HG03196 (cell line): ENCODE measurements around the gene C16orf82.

Source experiments
- ATAC-seq: cut with Tn5 transposase; IDR thresholded peaks from one replicate; pipeline ENCODE4 v1.9.1; 2021; ENCODE audit not compliant: unreplicated experiment

Gene C16orf82

DNA sequence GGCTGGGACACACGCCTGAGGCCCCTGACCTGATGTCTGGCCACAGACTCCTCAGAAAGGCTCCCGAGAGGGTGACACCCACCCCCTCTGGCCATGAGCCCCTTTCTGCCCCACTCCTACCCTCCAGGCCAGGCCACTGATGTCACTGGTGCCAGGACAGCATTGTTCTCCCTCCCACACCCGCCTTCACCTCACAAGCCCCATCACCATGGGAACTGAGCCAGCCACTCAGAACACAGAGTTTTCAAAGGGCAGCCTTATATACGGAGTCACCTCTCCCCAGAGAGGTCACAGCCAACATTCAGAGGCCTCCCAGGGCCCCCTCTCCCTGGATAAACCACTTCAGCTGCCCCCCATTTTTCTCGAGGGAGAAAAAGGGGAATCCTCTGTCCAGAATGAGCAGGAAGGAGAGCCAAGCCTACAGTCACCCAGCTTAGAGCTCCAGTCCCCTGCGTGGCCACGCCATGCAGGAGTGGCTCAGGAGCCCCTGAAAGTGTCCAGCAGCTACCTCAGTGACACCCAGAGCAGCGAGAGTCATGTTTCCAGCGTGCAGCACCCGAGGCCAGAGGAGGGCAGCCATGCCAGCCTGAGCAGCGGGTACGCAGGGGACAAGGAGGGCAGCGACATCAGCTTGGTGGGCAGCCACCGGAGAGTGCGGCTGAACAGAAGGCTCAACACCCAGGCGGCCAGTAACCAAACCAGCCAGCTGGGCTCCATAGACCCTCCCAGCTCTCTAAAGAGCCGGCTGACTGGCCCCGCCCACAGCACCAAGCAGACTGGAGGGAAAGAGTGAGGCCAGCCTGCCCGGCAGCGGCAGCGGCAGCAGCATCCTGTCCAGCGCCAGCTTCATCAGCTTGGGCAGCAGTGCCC is at the start of gene C16orf82:
C16orf82 (plus strand) TSS at position 260 of the 870 bp plus-strand sequence.
- no peak for ATAC-seq

GRCh38 chr16:27020031-27020430 is 46.7 kb upstream of the C16orf82 start:
- ATAC-seq = no peak

DNA sequence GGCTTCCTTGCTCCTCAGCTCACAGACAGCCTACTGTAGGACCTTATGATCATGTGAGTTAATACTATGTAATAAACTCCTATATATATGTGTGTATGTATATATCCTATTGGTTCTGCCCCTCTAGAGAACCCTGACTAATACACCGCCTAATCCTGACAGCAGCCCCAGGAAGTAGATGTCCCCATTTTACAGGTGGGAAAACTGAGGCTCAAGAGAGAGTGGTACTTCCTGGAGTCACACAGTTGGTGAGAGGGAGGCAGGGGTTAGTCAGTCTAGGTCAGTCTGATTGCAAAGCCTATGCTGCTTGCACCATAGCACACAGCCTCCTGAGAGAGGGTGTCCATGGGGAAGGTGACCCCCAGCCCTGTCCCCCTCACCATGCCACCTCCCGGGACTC is 42.7 kb upstream of the C16orf82 start:
- no peak for ATAC-seq

- ATAC-seq = no peak
These were observed 41.1 kb upstream of the C16orf82 start for GRCh38 chr16:27025581-27025980.

DNA sequence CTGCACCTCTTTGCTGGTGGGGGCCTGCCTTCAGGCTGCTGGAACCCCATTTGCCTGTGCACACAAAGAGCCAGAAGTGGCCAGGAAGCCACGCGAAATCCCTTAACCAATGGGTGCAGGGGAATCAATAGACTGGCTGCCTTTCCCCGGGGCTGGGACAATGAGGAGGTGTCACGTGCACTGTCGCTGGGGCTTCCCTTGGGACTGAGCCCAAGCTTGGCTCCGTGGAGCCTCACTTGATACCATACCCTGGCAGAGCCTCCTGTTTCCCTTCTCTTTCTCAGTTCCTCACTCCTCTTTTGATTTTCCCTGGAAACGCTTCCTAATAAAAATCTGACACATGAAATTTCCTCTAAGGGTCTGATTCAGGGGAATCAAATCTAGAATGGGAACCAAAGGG is 38.8 kb upstream of the C16orf82 start:
- no peak for ATAC-seq

- ATAC-seq = no peak
These were observed 38.1 kb upstream of the C16orf82 start for GRCh38 chr16:27028591-27029110.

GRCh38 chr16:27029525-27029924 is 37.2 kb upstream of the C16orf82 start:
- ATAC-seq = no peak

GRCh38 chr16:27033281-27033979 is 33.3 kb upstream of the C16orf82 start:
- no peak for ATAC-seq

GRCh38 chr16:27040732-27041131 is 26.0 kb upstream of the C16orf82 start:
- no peak for ATAC-seq

DNA sequence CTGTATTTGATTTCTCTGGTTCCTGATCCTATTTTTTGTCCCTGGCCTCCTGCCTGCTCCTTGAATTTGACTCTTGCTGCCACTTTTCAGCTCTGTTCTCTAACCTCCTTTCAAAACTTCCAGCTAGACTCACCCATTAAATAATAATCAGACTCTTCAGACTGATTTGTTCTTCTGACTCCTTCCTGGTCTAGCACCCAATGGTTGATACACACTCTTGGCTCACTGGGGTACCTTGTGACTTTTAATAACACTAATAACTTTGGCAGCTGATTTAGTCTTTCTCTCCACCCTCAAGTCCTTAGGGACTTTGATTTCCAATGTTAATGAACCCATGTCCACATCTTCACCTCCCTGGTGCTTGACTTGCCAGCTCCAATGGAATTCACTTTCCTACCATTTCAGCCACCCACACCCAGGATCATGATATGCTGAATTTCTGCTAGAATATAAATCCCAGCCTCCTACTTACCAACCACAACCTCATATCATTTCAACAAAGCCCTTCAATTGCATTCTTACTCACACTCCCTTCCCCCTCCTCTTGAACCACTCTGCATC is 19.7 kb upstream of the C16orf82 start:
- no peak for ATAC-seq

DNA sequence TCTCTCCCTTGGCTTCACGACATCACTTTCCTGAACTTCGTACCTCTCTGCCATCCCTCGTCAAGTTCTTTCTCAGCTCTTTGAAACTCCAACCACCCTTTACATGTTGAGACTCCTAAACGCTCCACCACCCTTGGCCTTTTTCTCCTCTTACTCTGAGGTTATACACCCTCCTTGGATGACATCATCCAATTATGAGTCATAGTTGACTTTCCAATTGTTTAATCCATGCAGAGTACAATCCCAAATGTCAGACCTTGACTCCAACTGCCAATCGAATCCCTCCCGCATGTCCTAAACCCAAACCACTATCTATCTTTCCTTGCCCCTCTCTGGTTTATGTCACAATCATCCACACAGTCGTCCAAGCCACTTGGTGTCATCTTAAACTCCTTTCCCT is 18.4 kb upstream of the C16orf82 start:
- no peak for ATAC-seq

- ATAC-seq = no peak
These were observed 17.6 kb upstream of the C16orf82 start for GRCh38 chr16:27049117-27049516.

DNA sequence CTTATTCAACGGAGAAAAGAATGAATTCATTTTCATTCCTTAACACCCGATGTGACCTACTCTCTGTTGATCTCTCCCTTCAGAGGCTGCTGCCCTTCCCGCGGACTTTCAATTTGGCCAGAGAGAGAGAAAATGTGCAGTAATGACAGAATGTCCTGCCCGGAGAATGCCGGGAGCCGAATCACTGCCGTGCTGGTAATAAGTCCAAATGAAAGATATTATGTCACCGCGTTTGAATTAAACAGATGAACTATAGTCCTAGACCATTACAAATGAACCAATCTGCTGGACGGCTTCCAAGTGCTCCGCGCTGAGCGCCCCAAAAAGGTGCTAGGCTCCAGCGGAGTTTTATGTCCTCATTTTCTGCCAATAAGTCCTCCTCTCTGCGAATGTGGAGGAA is 14.7 kb upstream of the C16orf82 start:
- no peak for ATAC-seq

- ATAC-seq = no peak
These were observed 12.7 kb upstream of the C16orf82 start for GRCh38 chr16:27053996-27054395.

DNA sequence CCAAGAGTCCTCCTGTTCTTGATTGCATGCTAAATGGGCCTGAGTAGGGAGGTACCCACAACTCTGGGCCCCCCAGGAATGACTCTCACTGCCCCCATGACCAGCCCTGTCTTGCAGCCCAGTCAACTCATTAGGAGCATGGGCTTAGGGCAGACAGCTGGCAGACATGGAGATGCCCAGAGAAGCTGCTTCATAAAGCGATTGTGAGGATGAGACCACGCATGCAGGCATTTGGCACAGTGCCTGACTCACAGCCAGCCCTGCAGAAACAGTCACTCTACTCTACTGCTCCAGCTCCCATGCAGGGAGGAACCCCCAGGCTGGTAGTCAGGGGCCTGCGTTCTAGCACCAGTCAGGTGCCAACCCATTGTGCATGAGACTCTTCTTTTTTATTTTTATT is 8.4 kb upstream of the C16orf82 start:
- no peak for ATAC-seq

- ATAC-seq = no peak
These were observed 4.0 kb downstream of the C16orf82 start for GRCh38 chr16:27070776-27071175.

DNA sequence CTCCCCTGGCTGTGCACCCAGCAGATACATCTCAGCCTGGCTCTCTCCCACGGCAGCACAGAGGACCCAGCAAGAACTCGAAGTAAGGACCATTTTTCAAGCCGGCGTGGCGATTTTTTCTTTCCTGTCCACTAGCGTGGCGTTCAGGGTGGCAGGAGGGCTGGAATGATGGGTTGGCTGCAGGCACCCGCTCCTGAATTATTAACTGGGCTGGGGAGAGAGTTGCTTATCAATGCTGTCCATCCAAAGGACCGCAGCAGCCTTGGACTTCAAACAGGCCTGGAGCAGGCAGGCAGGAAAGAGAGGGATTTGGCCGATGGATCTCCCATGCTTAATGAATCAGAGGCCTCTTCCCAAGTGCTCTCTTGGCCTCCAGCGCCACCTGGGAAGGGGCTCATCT is 7.0 kb downstream of the C16orf82 start:
- no peak for ATAC-seq

DNA sequence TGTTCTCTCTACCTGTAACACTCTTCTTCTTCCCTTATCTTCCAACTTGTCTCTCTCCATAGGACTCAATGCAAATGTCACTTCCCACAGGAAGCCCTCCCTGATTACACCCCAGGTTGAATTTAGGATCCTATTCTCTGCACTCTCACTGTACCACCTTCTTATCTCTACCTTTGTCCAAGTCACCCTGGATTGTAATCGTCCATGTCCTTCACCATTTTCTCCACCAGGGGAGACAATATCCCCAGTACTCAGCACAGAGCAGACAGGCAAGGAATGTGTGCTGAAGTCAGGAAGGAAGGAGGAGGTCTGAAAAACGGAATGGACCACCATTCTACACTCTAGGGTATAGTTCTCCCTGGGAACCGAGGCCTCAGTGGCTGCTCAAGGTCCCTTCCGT is 14.2 kb downstream of the C16orf82 start:
- no peak for ATAC-seq

GRCh38 chr16:27083861-27084261 is 17.1 kb downstream of the C16orf82 start:
- ATAC-seq = no peak

GRCh38 chr16:27084307-27085028 is 17.7 kb downstream of the C16orf82 start:
- ATAC-seq = no peak

DNA sequence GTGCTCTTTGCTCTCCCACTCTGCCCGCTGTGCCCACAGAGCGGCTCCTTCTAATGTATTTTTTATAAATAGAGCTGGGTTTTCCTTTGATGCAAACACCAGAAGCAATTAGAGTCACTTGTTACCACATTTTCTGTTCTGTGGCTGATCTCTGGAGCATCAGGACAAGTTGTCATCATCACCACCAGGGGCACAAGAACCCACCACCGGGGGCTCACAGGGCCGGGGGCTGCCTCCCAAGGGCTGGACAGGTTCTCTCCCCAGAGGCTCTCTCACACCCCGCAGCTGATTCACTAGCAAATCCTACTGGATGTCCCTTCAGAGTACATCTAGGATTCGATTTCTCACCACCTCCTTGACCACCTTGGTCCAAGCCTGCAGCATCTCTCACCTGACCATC is 18.5 kb downstream of the C16orf82 start:
- ATAC-seq = no peak
